GM21825 (cell line): ENCODE data around the gene DVL1.

Experiments used
- ATAC-seq: cut with Tn5 transposase; IDR thresholded peaks from one replicate; pipeline ENCODE4 v1.9.1; 2021; ENCODE audit warnings: mild to moderate bottlenecking, moderate library complexity; ENCODE audit not compliant: unreplicated experiment

Gene DVL1

GRCh38 chr1:1299686-1300351 is 49.4 kb downstream of the DVL1 start:
- no peak for ATAC-seq

DNA sequence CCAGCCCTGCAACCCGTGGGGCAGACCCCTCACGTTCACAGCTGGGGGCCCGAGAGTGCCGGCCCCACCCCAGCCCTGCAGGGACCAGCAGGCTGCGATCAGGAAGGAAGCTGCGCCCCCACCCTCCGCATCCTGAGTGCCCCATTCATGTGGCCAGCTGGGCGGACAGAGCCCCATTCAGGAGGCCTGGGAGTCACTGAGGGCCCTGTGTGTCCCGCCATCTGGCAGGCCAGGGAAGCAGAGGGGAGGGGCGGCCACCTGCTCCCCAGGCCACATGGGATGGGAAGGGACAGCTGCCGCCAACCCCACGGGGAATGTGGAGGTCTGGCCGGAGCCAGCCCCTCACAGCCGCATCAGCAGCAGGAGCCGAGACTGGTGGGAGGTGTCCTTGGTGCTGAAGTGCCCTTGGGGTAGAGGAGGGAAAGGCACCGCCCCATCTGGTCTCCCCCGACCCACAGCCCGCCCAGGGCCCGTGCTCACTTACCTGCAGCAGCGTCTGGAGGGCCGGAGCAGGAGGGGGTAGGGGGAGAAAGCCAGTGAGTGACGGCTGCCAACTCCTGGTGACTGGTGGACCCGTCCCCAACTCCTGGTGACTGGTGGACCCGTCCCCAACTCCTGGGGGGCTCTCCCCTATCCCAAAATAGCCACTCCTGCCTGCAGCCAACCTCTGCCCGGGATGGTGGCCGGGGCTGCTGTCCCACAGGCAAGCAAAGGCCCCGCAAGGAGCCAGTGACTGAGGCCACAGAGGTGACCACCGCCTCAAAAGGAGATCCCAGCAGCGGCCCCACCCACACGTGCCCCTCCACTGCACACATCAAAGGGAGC is 50.1 kb downstream of the DVL1 start:
- ATAC-seq, result no peak

DNA sequence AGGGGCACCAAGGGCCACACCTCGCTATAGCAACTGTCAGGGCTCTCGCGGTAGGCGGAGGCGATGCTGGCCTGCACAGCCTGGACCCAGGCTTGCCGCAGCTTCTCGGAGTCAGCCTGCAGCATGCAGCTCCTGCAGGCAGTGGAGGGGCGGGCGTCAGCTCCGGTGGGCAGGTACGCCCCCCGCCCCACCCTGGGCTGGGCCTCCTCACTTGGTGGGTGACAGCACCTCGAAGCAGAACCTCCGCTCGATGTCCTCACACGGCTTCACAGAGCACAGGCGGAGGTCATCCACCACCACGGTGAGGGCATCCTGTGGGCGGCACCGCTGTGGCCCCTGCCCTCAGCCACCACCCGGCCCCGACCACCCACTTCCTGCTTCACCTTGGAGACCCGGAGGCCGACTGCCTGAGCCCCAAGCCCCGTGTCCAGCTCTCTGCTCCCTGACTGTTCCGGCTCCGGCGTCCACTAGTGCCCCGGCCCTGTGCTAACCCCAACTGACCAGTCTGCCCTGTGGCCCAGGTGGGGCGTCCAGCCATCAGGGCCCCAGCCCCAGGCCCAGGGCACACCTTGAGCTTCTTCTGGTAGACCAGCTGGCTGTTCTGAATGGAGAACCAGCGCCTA is 51.3 kb downstream of the DVL1 start:
- ATAC-seq, result no peak

DNA sequence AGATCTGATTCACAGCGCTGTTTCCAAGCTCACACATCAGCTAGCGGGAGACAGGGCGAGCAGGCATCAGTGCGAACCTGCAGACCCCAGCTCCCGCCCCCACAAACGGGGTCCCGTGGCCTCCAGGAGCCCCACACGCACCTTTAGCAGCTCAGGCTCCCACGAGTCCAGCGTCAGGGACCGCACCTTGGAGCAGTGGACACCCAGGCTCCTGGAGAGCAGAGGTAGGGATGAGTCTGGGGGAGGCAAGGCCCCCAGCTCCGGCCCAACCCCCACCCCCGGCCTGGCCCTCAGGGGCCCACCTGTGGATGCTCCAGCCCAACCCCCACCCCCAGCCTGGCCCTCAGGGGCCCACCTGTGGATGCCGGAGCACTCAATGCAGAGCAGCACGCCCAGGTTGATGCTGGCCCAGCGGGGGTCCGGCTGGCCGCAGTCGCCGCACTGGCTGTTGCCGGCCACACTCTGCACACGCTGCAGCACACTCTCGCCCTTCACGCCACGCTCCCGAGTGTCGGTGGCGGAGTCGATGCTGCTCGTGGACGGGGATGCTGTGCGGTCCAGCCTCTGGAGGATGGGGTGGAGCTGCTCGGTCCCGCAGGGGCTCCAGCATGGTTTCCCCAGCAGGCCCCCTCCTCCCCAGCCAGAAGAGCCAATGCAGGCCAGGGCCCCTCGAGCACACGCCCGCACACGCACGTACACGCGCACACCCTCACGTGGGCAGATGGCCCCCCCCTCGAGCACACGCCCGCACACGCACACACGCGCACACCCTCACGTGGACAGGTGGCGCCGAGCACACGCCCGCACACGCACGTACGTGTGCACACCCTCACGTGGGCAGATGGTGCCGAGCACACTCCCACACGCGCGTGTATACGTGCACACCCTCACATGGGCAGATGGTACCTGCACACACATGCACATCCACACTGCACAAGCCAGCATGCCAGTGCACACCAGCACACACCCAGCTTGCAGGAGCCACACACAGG is 52.9 kb downstream of the DVL1 start:
- no peak for ATAC-seq

GRCh38 chr1:1295154-1295923 is 53.9 kb downstream of the DVL1 start:
- ATAC-seq, result no peak

GRCh38 chr1:1294250-1294890 is 54.8 kb downstream of the DVL1 start:
- ATAC-seq, result no peak

GRCh38 chr1:1293263-1294249 is 55.7 kb downstream of the DVL1 start:
- ATAC-seq, result no peak

DNA sequence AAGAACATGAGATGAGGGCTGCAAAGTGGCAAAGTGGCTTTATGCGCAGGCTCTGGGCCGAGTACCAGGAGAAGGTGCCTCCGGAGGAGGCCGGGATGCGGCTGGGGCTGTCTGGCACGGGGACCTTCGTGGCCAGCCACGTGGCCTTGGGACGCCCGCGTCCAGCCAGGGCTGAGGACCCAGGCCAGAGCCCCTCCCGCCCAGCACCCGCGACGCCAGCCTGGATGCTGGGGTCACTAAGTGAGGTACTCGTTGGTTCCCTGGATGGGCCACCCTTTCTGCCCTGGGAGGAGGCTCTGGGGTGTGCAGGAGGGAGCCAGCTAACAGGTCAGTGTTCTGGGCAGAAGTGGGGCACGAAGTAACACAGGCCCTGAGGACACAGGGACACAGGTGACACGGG is 56.4 kb downstream of the DVL1 start:
- ATAC-seq, result no peak

DNA sequence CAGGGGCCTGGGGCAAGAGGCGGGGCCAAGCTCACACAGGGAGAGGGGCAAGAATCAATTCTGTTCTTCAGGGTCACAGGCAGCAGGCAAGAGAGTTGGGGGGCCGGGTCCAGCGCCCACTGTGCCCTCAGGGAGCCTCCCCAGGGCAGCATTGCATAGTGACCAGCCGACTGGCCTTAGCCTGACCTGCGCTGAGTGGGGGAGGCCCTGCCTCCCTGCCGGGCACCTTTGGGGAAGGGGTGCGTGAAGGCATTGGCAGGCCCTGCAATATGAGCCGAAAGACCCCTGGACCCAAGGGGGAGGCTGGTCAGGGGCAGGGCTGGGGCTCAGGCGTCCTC is 56.8 kb downstream of the DVL1 start:
- no peak for ATAC-seq

GRCh38 chr1:1291548-1292441 is 57.4 kb downstream of the DVL1 start:
- ATAC-seq, result no peak

DNA sequence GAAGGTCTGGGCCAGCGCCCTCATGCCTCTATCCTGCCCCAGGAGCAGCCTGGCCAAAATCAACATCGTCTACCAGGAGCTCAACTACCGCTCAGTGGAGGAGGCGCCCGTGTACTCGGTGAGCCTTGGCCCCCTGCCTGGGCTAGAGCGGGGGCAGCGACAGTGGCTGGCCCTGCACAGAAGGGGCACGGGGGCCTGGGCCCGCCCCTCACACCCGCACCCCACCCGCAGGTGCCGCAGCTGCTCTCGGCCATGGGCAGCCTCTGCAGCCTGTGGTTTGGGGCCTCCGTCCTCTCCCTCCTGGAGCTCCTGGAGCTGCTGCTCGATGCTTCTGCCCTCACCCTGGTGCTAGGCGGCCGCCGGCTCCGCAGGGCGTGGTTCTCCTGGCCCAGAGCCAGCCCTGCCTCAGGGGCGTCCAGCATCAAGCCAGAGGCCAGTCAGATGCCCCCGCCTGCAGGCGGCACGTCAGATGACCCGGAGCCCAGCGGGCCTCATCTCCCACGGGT is 58.1 kb downstream of the DVL1 start:
- ATAC-seq, result no peak

DNA sequence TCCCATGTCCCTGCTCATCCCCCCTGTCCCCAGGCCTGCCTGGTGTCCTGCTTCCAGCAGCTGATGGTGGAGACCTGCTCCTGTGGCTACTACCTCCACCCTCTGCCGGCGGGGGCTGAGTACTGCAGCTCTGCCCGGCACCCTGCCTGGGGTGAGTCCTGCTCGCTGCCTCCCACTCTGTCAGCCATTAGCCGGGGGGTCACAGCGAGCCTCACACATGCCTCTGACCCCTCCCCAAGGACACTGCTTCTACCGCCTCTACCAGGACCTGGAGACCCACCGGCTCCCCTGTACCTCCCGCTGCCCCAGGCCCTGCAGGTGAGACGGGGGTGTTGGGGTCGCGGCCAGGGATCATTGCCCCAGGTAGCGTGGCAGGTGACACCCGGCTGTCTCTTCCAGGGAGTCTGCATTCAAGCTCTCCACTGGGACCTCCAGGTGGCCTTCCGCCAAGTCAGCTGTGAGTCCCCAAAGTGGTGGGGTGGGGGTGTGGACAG is 58.9 kb downstream of the DVL1 start:
- ATAC-seq, result no peak

DNA sequence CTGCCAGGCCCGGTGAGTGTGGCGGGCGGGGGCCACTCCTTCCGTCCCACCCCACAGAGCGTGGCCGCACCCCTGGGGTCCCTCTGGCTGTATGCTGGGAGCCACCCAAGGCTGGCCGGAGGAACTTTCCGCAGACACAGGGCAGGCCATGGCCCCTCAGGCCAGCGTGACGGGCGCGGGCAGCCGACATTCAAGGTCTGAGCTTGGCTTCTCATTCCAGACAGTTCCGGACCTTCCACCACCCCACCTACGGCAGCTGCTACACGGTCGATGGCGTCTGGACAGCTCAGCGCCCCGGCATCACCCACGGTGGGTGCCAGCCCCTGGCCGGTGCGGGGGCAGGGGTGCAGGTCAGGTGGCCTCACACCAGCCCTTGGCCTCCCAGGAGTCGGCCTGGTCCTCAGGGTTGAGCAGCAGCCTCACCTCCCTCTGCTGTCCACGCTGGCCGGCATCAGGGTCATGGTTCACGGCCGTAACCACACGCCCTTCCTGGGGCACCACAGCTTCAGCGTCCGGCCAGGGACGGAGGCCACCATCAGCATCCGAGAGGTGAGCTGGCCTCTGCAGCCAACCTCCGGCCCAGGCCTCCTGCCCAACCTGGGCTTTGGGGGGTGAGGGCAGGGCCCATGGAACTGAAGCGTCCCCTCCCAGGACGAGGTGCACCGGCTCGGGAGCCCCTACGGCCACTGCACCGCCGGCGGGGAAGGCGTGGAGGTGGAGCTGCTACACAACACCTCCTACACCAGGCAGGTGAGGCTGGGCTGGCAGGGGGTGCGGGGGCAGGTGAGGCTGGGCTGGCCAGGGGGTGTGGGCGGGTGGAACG is 61.7 kb downstream of the DVL1 start:
- no peak for ATAC-seq

GRCh38 chr1:1286313-1287261 is 62.6 kb downstream of the DVL1 start:
- ATAC-seq, result no peak

GRCh38 chr1:1285611-1286311 is 63.5 kb downstream of the DVL1 start:
- ATAC-seq, result no peak
